Measurements from ENCODE around the gene CUX1.

DNA sequence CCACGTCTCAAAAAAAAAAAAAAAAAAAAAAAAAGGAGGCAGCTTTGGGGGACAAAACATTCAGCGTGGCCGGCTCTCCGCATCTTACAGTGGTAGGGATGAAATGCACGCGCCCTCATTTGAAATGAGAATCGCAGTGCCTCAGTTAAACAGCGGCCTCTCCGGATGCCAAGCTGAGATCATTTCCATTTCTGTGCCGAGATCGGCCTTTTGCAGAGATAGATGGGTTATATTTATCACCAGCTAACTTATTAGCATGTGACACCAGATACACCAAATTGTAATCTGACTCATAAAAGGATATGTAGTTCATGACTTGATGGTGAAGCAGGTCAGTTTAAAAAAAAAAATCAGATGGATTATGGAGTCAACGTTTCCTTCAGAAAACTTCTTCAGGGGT, 138.7 kb downstream of the CUX1 start:
- TF ChIP-seq POLR2A (IDR thresholded peaks at IDR 0.05), result no peak
- TF ChIP-seq, protein P1, sequence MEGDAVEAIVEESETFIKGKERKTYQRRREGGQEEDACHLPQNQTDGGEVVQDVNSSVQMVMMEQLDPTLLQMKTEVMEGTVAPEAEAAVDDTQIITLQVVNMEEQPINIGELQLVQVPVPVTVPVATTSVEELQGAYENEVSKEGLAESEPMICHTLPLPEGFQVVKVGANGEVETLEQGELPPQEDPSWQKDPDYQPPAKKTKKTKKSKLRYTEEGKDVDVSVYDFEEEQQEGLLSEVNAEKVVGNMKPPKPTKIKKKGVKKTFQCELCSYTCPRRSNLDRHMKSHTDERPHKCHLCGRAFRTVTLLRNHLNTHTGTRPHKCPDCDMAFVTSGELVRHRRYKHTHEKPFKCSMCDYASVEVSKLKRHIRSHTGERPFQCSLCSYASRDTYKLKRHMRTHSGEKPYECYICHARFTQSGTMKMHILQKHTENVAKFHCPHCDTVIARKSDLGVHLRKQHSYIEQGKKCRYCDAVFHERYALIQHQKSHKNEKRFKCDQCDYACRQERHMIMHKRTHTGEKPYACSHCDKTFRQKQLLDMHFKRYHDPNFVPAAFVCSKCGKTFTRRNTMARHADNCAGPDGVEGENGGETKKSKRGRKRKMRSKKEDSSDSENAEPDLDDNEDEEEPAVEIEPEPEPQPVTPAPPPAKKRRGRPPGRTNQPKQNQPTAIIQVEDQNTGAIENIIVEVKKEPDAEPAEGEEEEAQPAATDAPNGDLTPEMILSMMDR (IDR thresholded peaks at IDR 0.05), result no peak

All from lower leg skin (tissue), 3 donors.